Measurements from ENCODE around the gene CCDC3.
"Not testable (repeated sequence)": the region's sequence is repeated elsewhere in the genome, so short reads cannot be mapped to it uniquely, and the experiment has no call there.

Gene CCDC3

GRCh38 chr10:12984165-12984747, 17.3 kb downstream of the CCDC3 start:
- Histone ChIP-seq H2AFZ (ENCODE audit: low read depth, low read length, severe bottlenecking) (no peak overlapping the region), H3K9ac (ENCODE audit: low read length) (no peak overlapping the region), H3K9me2 (replicated peaks; ENCODE audit: insufficient read depth, low read length) (no peaks in the 10 kb centered on the region; the same call in 1 of the 2 replicates), H3F3A (ENCODE audit: insufficient read depth) (no peaks in the 10 kb centered on the region), H3K27ac (ENCODE audit: low read depth, low read length) (no peak overlapping the region), H3K9me3 (ENCODE audit: insufficient read depth, low read length) (no peaks in the 10 kb centered on the region), H3K4me2 (ENCODE audit: low read depth, low read length, poor library complexity, severe bottlenecking) (no peak overlapping the region), H3K4me3 (ENCODE audit: insufficient read depth, low read length, poor library complexity, severe bottlenecking) (no peak overlapping the region), H3K27me3 (ENCODE audit: low read length) (no peaks in the 10 kb centered on the region), H3K36me3 (ENCODE audit: low read length) (no peaks in the 10 kb centered on the region), H4K20me1 (ENCODE audit: low read depth, low read length) (no peaks in the 10 kb centered on the region), H3K79me2 (ENCODE audit: insufficient read depth, low read length) (no peaks in the 10 kb centered on the region)
- TF ChIP-seq, protein P1, sequence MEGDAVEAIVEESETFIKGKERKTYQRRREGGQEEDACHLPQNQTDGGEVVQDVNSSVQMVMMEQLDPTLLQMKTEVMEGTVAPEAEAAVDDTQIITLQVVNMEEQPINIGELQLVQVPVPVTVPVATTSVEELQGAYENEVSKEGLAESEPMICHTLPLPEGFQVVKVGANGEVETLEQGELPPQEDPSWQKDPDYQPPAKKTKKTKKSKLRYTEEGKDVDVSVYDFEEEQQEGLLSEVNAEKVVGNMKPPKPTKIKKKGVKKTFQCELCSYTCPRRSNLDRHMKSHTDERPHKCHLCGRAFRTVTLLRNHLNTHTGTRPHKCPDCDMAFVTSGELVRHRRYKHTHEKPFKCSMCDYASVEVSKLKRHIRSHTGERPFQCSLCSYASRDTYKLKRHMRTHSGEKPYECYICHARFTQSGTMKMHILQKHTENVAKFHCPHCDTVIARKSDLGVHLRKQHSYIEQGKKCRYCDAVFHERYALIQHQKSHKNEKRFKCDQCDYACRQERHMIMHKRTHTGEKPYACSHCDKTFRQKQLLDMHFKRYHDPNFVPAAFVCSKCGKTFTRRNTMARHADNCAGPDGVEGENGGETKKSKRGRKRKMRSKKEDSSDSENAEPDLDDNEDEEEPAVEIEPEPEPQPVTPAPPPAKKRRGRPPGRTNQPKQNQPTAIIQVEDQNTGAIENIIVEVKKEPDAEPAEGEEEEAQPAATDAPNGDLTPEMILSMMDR (IDR thresholded peaks at IDR 0.05; ENCODE audit: insufficient read depth, low read length, poor library complexity, severe bottlenecking): no peak
- TF ChIP-seq EZH2phosphoT487 (conservative IDR thresholded peaks at IDR 0.05; ENCODE audit: low read length): no peak

DNA sequence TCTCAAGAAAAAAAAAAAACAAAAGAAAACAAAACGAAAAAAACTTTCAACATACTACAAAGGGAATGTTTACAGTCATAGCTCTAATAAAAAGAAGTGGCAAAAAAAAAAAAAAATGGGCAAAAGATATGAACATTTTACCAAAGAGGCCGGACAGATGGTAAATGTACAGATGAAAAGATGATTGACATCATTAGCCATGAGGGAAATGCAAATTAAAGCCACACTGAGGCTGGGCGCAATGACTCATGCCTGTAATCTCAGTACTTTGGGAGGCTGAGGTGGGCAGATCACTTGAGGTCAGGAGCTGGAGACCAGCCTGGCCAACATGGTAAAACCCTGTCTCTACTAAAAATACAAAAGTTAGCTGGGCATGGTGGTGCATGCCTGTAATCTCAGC, 17.9 kb downstream of the CCDC3 start:
- H3K9me2 ChIP-seq (replicated peaks; ENCODE audit: insufficient read depth, low read length); H4K20me1 ChIP-seq (ENCODE audit: low read depth, low read length); H3K9me3 ChIP-seq (ENCODE audit: insufficient read depth, low read length); H3K36me3 ChIP-seq (ENCODE audit: low read length); H3F3A ChIP-seq (ENCODE audit: insufficient read depth); H3K4me2 ChIP-seq (ENCODE audit: low read depth, low read length, poor library complexity, severe bottlenecking); H3K27me3 ChIP-seq (ENCODE audit: low read length); H2AFZ ChIP-seq (ENCODE audit: low read depth, low read length, severe bottlenecking); H3K4me3 ChIP-seq (ENCODE audit: insufficient read depth, low read length, poor library complexity, severe bottlenecking); H3K27ac ChIP-seq (ENCODE audit: low read depth, low read length); H3K9ac ChIP-seq (ENCODE audit: low read length); H3K79me2 ChIP-seq (ENCODE audit: insufficient read depth, low read length): not testable (repeated sequence)

DNA sequence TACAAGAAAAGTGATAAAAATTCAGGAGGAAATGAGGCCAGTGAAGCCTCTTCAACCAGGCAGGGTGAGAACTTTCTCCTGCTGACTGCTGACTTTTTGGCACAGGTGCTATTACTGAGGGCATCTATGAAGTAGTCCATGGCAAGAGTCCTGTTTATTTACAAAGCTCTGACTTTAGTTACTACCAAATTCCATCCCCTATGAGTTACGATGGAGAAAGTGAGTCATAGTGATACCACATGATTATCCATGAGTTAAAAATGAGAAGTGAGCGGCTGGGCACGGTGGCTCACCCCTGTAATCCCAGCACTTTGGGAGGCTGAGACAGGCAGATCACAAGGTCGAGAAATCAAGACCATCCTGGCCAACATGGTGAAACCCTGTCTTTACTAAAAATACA, 19.9 kb downstream of the CCDC3 start:
- Histone ChIP-seq H3K9ac (ENCODE audit: low read length) (no peak overlapping the region), H3K27ac (ENCODE audit: low read depth, low read length) (no peak overlapping the region), H4K20me1 (ENCODE audit: low read depth, low read length) (no peaks in the 10 kb centered on the region), H3K4me3 (ENCODE audit: insufficient read depth, low read length, poor library complexity, severe bottlenecking) (no peak overlapping the region), H3K9me3 (ENCODE audit: insufficient read depth, low read length) (no peaks in the 10 kb centered on the region), H3K27me3 (ENCODE audit: low read length) (no peaks in the 10 kb centered on the region), H3K79me2 (ENCODE audit: insufficient read depth, low read length) (no peaks in the 10 kb centered on the region), H3K9me2 (replicated peaks; ENCODE audit: insufficient read depth, low read length) (no peaks in the 10 kb centered on the region; the same call in 1 of the 2 replicates), H3F3A (ENCODE audit: insufficient read depth) (no peaks in the 10 kb centered on the region), H3K4me2 (ENCODE audit: low read depth, low read length, poor library complexity, severe bottlenecking) (no peak overlapping the region), H2AFZ (ENCODE audit: low read depth, low read length, severe bottlenecking) (no peak overlapping the region), H3K36me3 (ENCODE audit: low read length) (no peaks in the 10 kb centered on the region)
- no peak for TF ChIP-seq EZH2phosphoT487 (conservative IDR thresholded peaks at IDR 0.05; ENCODE audit: low read length)
- TF ChIP-seq, protein P1 (IDR thresholded peaks at IDR 0.05; ENCODE audit: insufficient read depth, low read length, poor library complexity, severe bottlenecking): no peak

DNA sequence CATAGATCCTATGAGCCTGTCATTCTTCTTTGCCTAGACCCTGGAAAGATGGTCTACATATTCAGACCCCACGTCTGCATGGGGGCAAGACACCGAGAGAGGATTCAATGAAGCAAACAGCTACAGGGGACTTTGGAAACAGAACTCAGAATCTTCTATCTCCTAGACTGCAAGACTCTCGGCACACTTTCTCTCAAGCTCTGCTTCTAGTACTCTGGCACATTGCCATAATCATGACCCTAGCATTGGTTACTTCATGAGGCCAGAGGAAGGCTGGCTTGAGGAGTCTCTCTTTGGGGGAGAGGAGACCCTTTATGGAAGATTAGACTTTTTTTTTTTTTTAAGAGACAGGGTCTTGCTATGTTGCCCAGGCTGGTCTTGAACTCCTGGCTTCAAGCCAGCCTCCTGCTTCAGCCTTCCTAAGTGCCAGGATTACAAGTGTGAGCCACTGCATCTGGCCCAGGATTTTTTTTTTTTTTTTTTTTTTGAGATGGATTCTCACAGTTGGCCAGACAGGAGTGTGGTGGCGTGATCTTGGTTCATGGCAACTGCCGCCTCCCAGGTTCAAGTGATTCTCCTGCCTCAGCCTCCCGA, 20.7 kb downstream of the CCDC3 start:
- no peak overlapping the region for H3K27ac ChIP-seq (ENCODE audit: low read depth, low read length)
- no peaks in the 10 kb centered on the region; the same call in 1 of the 2 replicates for H3K9me2 ChIP-seq (replicated peaks; ENCODE audit: insufficient read depth, low read length)
- no peaks in the 10 kb centered on the region for H3K27me3 ChIP-seq (ENCODE audit: low read length)
- no peak overlapping the region for H3K4me3 ChIP-seq (ENCODE audit: insufficient read depth, low read length, poor library complexity, severe bottlenecking)
- no peaks in the 10 kb centered on the region for H3K79me2 ChIP-seq (ENCODE audit: insufficient read depth, low read length)
- H3K9me3 ChIP-seq (ENCODE audit: insufficient read depth, low read length): no peaks in the 10 kb centered on the region
- H2AFZ ChIP-seq (ENCODE audit: low read depth, low read length, severe bottlenecking): no peak overlapping the region
- no peak overlapping the region for H3K4me2 ChIP-seq (ENCODE audit: low read depth, low read length, poor library complexity, severe bottlenecking)
- no peaks in the 10 kb centered on the region for H4K20me1 ChIP-seq (ENCODE audit: low read depth, low read length)
- no peaks in the 10 kb centered on the region for H3F3A ChIP-seq (ENCODE audit: insufficient read depth)
- TF ChIP-seq, protein P1 (IDR thresholded peaks at IDR 0.05; ENCODE audit: insufficient read depth, low read length, poor library complexity, severe bottlenecking): no peak
- TF ChIP-seq EZH2phosphoT487 (conservative IDR thresholded peaks at IDR 0.05; ENCODE audit: low read length): no peak
- no peak overlapping the region for H3K9ac ChIP-seq (ENCODE audit: low read length)
- H3K36me3 ChIP-seq (ENCODE audit: low read length): no peaks in the 10 kb centered on the region
